ENCODE measurements around the gene KCNQ1. TPM values are rescaled to one million over a fixed set of nuclear protein-coding genes. Genes with fewer than 3 reads are reported as not detected.

Gene KCNQ1
- total and polyA plus RNA-seq, 2 donors (not counting 3 experiments of a cell fraction or from before 2014, with no cell fraction given), result 0.07 to 0.09 TPM

GRCh38 chr11:2893935-2894334 is 449.1 kb downstream of the KCNQ1 start:
- TF ChIP-seq, protein P1, sequence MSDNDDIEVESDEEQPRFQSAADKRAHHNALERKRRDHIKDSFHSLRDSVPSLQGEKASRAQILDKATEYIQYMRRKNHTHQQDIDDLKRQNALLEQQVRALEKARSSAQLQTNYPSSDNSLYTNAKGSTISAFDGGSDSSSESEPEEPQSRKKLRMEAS (IDR thresholded peaks at IDR 0.05; ENCODE audit: insufficient read depth, insufficient read length), result no peak
- TF ChIP-seq GATA2 (IDR thresholded peaks at IDR 0.05; ENCODE audit: insufficient read depth, insufficient read length, low read depth, low read length) (no peak), JUN (IDR thresholded peaks at IDR 0.05; ENCODE audit: borderline replicate concordance, insufficient read depth, insufficient read length, low read depth) (no peak), POLR2AphosphoS5 (IDR thresholded peaks at IDR 0.05; ENCODE audit: insufficient read depth, low read depth, low read length) (no peak), FOS (IDR thresholded peaks at IDR 0.05; ENCODE audit: borderline replicate concordance, insufficient read depth, low read length) (no peak), EZH2 (IDR thresholded peaks at IDR 0.05; ENCODE audit: borderline replicate concordance, low read depth, low read length, severe bottlenecking) (no peak), MYC (IDR thresholded peaks at IDR 0.05; ENCODE audit: low read depth, low read length) (no peak), POLR2A (IDR thresholded peaks at IDR 0.05; ENCODE audit: low read depth, low read length) (no peak)
- TF ChIP-seq, protein P2, sequence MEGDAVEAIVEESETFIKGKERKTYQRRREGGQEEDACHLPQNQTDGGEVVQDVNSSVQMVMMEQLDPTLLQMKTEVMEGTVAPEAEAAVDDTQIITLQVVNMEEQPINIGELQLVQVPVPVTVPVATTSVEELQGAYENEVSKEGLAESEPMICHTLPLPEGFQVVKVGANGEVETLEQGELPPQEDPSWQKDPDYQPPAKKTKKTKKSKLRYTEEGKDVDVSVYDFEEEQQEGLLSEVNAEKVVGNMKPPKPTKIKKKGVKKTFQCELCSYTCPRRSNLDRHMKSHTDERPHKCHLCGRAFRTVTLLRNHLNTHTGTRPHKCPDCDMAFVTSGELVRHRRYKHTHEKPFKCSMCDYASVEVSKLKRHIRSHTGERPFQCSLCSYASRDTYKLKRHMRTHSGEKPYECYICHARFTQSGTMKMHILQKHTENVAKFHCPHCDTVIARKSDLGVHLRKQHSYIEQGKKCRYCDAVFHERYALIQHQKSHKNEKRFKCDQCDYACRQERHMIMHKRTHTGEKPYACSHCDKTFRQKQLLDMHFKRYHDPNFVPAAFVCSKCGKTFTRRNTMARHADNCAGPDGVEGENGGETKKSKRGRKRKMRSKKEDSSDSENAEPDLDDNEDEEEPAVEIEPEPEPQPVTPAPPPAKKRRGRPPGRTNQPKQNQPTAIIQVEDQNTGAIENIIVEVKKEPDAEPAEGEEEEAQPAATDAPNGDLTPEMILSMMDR (IDR thresholded peaks at IDR 0.05; ENCODE audit: extremely low read depth in 1 of 2, insufficient read depth in 1 of 2, low read depth in 1 of 2, low read length in 2 of 2), result no peak
- H3K9me1 ChIP-seq (replicated peaks; ENCODE audit: control insufficient read depth, extremely low read depth, insufficient read depth, low read length), result no peaks in the 10 kb centered on the region
- H3K79me2 ChIP-seq (ENCODE audit: control insufficient read depth, insufficient read depth, low read length), result no peaks in the 10 kb centered on the region
- dilution Hi-C loops (cut with MboI; ENCODE audit: extremely low pct_ligation_motif_present, low sequenced_read_pairs) (no loop called here), intact Hi-C loops (cut with micrococcal nuclease) (no loop called here)
- no peaks in the 10 kb centered on the region for H3K27me3 ChIP-seq (ENCODE audit: control insufficient read depth in 2 of 2, insufficient read depth in 2 of 2, low read length in 2 of 2)
- FAIRE-seq, result no peak
- H3K9ac ChIP-seq (replicated peaks; ENCODE audit: extremely low read depth, insufficient read depth, low read length), result no peak overlapping the region
- CTCF ChIA-PET, result interaction anchor here (1.0 to 16.2 kb wide), 2 partner anchors 26 to 360 kb away, joined by 3 to 711 read pairs; no protein-coding TSS in a partner anchor
- no TSS peak for BruUV-seq (replicated peaks)
- no peaks in the 10 kb centered on the region for H3K9me3 ChIP-seq (replicated peaks; ENCODE audit: control insufficient read depth, insufficient read depth, low read length)
- H3K27ac ChIP-seq (ENCODE audit: insufficient read depth, low read depth, low read length), result no peak overlapping the region
- no peak overlapping the region for H2AFZ ChIP-seq (ENCODE audit: low read depth, low read length)
- no peaks in the 10 kb centered on the region for H4K20me1 ChIP-seq (replicated peaks; ENCODE audit: control insufficient read depth, extremely low read depth, insufficient read depth, low read length)
- no peak overlapping the region for H3K4me2 ChIP-seq (ENCODE audit: insufficient read depth, low read length)
- H3K4me3 ChIP-seq (replicated peaks in 1 of 3; ENCODE audit: insufficient read depth in 1 of 3, low read depth in 1 of 3, low read length in 3 of 3), result no peak overlapping the region
- POLR2A ChIA-PET, result no interaction called here
- H3K36me3 ChIP-seq (ENCODE audit: control insufficient read depth in 2 of 2, extremely low read depth in 1 of 2, insufficient read depth in 2 of 2, low read length in 2 of 2), result no peaks in the 10 kb centered on the region
- no peak for DNase-seq (ENCODE audit: low read depth, low spot score)
- H3K4me1 ChIP-seq (ENCODE audit: control insufficient read depth, extremely low read depth, insufficient read depth, low read length), result peaks cover 25% of the 10 kb centered on the region
